ENCODE data around the gene CCDC187.

GRCh38 chr9:136207616-136208015 is 96.3 kb downstream of the CCDC187 start:
- TF ChIP-seq CTCF (IDR thresholded peaks at IDR 0.05) (no peak), POLR2AphosphoS5 (IDR thresholded peaks at IDR 0.05) (no peak), POLR2A (IDR thresholded peaks at IDR 0.05) (no peak)
